NCI-H187 (cell line): ENCODE measurements around the gene KEL.

ENCODE experiments used
- DNase-seq, 2 experiments: peaks; one replicate each; lab custom pipeline; 2025; lab: John Stamatoyannopoulos, UW

KEL gene

DNA sequence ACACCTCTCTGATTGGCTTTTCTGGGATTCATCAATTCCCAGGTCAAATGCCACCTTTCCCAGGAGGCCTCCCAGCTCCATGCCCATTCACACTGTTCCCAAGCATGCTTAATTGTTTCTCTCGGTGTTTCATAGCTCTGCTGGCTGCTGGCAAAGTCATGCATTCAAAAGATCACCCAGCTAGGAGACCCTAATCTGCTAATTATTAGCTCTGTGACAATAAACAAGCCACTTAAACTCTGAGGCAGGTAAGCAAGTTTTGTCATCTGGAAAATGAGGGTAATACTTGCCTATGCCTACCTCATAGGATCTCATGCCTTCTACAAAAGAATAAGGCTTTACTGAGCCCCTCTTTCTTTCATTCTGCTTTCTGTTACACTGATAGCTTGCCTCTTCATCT, 828 bp upstream of the KEL start:
- no peak for DNase-seq

DNA sequence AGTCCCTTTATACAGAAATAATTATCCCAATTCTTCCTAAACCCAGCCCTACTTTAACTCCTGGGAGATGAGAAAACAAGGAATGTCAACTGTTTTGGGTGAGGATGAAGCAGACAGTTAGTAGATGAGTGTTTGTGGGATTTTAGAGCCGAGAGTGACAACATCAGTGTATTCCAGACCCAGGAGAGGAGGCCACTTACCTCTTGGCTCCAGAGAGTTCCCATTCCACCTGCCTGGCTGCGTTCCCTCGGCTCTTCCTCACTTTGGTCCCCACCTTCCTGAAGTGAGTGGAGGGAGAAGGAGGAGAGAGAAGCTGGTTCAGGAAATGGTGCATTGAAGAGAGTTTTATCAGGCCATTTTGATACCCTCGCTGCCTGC, 579 bp downstream of the KEL start:
- no peak for DNase-seq

DNA sequence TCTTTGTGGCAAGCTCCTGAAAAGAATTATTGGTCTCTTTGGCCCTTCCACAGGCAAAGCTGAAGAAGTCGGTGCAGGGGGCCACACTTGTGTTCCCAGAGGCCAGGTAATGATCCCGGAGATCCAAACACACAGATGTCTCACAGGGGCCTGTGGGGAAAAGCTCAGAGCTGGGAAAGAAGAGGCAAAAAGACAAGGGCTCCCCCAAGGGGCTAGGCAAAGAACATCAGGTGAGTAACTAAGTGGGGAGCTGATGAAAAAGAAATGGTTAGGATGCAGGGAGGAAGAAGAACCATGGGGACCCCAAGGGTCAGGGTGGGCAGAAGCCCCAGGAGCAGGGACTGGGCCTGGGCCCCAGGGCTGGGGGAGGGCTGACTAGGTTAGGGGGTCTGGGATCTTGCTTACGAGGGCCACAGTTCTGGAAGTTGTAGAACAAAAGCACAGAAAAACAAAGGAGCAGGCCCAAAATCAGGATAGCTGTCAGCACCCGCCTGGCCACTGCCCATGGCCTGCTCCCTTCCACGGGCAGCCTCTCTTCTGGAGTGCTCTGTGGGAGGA, 1.1 kb downstream of the KEL start:
- DNase-seq, result no peak

DNA sequence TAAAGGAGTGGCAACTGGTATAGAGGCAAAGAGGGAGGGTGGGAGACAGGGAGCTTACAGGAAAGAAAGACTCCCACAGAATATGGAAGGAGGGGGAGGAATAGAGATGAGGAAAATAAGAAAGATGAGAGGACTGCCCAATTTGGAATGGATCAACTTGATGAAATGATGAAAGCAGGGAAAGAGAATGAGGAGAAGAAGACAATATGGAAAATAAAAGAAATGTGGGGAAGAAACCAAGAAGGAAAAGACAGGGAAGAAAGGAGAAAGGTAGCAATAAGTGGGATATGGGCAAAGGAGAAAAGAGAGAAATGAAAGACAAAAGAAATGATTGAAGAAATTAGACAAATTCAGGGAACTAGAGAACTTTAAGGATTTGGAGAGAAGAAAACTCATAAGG, 3.0 kb downstream of the KEL start:
- no peak for DNase-seq

DNA sequence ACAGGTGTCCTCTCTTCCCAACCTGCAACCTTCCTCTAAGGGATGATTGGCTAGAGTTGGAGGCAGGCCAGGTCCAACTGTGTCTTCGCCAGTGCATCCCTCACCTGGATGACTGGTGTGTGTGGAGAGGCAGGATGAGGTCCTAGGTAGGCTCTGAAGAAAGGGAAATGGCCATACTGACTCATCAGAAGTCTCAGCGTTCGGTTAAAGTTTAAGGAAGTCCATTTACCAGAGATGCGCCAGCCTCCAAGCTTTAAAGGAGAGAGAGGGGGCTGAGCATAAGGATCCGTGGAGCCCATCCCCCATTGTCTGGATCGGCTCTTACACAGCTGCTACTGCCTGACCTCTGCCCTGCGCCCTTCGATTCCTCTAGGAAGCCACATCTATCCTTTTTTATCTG, 4.4 kb downstream of the KEL start:
- DNase-seq, result no peak

DNA sequence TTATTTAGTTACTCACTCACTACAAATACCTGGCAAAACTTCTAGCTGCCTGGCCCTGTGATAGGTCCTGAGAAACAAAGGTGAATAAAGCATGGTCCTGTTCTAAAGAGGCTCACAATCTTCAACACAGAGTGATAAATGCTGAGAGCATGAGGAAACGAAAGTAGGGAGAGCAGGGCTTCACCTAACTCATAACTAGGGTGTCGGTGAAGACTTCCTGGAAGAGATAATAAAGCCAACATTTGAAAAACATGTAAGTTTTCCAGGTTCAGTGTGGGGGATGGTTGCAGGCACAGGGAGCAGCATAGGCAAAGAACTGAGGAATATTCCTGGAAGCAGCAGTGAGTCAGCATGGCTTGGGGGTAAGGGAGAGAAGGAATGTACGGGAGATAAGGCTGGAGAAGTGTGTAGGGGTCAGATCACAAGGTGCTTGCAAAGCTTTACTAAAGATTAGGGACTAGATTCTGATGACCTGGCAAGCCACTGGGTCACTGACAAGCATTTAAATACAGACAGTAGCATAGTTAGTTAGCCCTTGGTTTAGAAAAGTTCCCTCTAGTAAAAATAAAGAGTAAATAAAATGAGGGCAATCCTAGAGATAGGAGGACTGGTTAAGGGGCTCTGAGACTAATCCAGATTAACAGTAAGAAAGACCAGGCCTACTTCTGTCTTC, 5.1 kb downstream of the KEL start:
- no peak for DNase-seq

DNA sequence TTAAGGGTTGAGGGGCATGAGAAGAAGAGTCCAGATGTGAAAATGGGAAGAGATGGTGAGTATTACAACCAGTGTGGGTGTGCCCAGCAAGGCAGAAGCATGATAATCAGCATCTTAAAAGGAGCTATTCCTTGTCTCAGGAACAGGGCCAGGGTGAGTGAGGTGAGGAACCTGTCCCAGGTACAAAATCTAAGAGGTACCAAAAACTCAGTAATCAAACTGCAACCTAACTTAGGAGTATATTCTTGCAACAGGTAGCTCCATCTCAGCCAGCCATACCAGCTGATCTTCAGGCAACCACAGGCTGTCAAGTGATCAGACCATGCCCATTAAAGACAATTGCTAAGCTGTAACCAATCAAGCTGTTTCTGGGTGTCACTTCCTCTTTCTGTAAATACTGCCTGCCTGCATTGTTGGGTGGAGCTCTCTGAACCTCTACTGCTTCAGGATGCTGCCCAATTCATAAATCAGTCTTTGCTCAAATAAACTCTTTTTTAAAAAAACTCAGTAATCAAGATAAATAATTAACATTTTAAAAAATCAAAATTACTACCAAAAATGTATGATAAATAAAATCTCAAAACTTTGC, 7.4 kb downstream of the KEL start:
- DNase-seq, result no peak

DNA sequence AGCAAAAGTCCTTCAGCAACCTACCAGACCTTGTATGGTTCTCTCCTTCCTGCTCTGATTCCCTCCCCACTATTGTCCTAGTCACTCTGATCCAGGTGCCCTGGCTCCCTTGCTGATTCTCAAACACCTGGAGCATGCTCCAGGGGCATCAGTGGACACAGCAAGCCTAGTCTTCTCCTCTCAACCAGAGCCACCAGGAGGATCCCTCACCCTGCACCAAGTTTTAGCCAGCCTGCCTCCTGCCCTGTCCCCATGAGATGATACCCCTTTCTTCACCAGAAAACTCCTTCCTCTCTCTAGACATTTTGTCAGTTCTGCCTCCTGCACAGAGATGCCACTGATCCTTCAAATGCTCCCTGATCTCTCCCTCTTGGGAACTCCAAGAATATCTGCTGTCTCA, 11.9 kb downstream of the KEL start:
- no peak for DNase-seq

DNA sequence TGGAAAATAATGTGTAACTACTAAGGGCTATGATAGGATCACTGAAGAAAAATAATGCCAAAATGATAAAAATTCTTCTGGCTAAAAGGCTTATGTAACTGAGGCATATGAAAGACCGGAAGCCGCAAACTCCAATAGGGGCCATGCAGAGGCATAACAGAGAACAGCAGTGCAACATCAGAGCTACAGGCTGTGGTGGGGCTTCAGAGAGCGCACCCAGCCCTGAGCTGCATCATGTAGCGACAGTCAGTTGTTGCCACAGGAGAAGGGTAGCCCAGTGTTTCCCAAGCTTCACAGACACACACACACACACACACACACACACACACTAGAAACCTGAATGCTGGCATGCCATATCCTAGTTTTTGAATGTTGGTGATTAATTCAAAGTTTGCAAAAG, 13.6 kb downstream of the KEL start:
- DNase-seq, result no peak

DNA sequence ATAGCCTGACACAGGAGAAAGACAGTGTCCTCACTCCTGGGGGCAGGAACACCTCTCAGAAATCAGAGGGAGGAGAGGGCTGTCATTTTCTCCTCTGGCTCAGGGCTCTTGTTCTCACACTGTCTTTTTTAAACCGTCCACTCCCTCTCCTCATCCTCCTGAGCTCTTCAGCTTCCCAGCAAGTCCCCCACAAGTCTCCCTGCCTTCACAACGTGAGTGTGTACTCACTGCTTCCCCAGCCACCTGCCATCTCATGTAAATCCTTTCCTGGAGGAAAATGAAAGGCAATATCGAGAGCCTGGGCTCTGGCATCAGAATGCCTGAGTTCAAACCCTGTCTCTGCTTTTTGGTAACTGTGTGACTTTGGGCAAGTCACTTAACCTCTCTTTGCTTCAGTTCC, 17.2 kb downstream of the KEL start:
- DNase-seq, result no peak

DNA sequence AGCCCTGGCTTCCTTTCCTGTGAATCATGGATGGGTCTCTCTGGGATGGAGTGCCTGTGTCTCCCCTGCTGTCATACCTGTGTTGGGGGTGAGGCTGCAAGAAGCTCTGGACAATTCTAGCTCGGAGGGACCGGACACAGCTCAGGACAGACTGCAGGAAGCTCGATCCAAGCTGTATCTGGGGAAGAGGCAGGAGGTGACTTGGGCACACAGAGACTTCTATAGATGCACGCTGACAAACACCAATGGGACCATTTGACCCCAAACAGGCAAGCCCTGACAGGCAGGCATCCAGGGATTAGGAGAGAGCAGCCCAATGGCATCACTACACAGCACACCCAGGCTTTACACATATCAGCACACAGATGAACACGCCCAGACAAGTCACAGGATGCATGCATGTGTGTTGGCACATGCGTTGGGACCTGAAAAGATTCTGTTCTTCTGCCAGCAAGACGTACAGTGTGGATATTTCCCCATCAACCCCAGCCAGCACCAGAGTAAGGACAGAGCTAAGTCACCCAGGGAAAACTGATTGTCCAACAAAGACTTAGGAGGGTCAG, 18.4 kb downstream of the KEL start:
- DNase-seq, result no peak

DNA sequence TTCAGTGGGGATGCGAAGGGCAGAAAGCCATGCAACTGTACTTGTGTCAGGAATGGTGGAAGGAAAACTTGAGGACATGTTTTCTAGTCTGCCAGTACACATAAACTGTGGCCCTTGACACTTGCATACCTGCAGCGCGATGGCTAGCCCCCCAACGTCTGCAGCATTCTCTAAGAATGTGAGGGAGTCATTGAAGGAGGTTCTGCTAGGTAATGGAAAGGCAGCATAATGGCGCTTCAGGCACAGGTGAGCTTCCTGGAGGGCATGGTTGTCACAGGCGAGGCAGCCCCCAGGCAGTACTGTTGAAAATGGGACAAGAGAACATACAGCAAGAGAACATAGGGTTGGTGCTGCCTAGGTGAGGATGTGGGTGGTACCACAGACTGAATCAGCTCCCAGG, 19.4 kb downstream of the KEL start:
- DNase-seq, result no peak

DNA sequence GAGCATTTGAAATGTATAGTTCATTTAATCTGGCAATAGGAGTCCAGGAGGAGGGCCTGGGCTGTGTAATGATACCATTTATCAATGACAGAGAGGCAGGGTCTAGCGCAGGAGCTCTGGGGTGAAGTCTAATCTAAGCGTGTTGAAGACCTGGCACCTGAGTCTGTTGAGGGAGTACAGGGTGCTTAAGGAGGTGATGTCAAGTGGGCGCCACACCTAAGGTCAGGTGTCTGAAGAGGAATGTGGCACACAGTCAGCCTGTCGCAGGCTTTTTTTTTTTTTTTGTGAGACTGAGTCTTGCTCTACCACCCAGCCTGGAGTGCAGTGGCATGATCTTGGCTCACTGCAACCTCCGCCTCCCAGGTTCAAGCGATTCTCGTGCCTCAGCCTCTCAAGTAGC, 20.6 kb downstream of the KEL start:
- DNase-seq, result no peak

DNA sequence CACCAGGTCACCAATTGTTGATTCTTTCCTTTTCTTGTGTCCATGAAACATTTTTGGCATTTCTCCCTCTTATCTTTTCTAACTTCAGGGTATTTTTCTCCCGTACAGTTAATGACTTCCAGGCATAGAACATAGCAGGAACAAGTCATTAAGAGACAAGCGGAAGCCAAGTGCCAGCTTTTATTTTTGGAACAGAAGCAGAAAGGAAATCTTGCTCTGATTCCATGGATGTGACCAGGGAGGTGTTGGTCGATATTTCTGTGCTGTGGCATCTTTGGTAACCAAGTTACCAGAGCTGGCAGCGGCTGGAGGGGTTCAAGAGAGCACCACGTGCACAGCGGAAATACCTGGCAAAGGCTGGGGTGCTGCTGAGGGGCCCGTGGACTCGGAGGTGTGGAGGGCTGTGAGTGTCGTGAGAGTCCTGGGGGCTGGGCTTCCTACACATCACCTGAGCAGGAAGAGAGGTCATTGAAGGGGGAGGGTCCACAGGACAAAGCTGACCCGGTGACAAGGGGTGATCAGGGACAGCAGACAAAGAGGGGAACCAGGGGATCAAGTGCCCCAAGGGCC, 21.1 kb downstream of the KEL start:
- no peak for DNase-seq

DNA sequence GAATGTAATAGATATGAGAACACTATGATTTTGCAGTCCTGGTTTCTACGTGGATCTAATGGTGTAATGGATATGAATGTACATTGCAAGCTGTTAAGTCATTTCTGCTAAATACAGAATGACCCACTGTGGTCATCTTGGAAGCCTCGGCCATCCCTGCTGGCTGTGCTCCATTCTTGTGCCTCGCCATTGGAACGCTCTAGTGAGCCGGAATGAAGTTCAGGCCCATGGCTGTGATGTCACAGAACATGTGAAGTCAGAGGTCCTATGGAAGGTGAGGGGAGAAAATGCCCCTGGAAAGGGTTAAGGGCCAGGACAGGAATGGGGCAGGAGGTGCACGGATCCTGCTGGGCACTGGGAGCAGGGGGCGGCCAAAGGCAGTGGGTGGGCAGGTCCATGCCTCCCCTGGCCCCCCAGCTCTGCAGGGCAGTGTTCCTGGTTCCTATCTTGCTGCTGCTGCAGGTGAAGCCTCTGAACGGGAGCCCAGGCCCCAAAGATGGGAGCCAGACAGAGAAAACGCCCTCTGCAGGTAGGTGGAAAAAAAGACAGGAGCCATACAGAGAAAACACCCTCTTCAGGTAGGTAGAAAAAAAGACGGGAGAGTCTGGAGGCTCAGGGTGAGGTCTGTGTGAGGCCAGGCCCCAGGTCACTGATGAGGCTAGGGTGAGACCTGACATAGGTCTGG, 22.8 kb downstream of the KEL start, which contains the start of gene LLCFC1:
Gene LLCFC1 (plus strand): TSS at position 259 of the 685 bp plus-strand sequence. CDS start 138 bp downstream, at position 397.
- DNase-seq, result no peak

DNA sequence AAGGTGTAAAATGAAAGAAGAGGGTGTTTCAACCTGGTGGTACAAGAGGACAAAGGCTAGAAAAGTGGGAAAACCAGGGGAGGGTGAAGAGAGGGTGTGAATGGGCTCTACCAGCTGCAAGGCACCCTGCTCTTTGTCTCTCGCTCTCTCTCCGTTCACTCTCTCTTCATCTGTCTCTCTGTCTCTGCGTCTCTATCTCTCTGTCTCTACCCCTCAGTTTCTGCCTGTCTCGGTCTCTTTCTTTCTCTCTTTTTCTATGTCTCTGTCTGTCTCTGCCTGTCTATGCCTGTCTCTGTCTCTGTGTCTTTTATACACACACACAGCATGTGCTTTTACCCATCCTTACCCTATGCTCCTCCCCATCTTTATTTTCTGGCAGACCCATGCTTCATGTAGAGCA, 23.6 kb downstream of the KEL start:
- no peak for DNase-seq

DNA sequence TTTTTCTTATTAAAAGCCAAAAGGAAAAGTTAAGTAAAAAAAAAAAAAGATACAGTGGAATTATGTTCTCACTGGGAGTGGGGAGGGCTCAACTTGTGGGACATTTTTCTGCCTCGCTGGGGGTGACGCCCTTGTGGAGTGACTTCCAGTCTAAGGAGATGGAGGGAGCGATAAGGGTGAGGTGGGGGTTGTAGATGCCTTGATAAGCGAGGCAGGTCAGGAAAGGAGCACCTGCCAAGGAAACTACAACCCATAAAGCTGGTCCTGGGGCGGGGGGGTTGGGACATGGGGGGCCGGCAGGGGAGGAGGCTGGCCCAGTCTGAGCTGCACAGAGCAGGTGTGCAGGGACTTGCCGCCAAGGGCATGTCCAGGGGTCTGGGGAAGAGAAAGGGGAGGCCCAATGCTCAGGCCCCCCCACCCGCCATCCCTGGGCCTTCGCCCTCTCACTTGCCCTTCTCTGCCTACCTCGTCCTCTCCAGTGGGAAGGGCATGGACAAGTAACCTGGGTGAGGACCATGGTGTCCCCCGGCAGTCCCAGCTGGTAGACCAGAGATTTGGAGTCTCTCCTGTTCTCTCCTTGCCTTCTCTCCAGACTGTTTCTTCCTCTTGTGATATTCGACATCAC, 26.1 kb downstream of the KEL start:
- DNase-seq, result no peak

DNA sequence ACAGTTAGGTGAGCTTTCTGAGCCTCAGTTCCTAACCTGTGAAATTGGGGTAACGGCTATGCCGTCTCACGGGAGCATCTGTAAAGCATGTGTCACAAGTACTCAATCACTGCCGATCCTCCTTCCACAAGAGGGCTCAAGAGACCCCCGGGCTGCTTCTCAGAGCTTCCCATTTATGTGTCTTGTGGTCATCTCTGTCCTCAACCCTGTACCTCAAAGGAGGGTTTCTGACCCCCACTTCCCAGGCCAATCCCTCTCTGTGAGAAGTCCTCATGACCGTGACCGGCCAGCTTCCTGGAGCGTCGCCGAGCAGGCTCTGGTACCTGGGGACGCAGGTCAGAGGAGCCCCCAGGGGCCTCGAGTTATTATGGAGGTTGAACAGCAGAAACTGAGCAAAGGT, 28.1 kb downstream of the KEL start:
- DNase-seq, result no peak

DNA sequence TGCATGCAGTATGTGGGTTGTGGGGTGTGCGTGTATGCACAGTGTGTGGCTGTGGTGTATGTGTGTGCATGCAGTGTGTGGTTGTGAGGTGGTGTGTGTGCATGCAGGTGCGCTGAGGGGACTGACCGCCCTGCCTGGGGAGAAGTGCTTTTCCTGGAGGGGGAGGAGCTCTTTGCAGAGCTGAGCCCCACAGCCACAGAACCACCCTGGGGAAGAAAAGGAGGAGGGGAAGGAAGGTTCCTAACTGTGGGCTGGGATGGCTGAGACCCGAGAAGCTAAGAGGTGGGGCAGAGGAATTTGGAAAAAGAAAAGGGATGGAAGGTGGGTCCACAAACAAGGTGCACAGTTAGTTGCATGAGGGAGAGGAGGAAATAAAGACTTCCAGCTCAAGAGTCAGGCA, 28.5 kb downstream of the KEL start, which contains the start of gene TRPV5:
Gene TRPV5 (minus strand): TSS at position 123 of the 400 bp plus-strand sequence. CDS start 287 bp downstream, outside the sequence.
- no peak for DNase-seq

DNA sequence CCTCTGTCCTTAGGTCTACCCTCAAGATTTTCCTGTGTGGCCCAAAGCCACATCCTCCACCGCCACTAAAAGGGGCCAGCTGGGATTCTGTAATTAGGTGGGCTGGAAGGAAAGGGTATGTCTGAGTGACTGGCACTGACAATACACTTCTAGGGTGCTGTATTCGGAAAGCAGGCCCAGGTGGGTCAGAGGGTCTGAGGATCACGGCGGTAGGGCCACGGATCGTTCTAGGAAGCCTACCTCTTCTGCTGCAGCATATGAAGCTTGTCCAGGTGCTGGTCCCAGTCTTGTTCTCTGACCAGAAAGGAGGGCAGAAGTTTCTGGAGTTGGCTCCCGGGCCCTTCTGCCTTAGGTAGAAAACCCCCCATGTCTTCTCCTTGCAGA, 29.1 kb downstream of the KEL start:
- DNase-seq, result no peak

DNA sequence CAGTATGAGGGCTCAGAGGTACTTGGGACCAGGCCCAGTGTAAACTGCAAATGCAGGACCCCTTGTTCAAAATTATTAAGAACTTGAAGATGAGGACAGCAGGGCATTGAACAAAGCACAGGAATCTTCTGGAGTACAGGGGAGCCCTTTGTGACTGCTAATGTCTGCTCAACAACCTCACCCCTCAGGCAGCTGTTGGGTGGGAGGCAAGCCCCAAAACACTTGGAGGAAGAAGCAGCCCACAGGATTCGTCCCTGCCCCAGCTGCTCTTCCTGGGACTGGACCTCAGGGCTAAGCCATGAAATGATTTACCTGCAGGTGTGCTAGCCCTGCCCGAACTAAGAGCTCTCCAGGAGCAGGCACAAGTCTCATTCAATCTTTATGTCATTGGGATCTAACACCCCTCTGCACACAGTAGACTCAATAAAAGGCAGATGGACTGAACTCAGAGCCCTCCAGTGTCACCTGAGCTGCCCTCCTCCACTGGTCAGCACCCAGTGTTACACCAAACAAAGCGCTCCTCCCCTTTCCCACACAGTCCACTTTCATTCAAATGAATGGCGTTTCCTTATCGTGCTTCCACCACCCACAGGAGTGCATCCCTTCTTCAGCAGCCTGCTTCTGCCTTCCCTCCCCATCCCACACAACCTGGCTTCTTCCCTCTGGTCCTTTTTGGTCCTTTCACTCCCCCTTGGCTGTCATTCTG, 29.6 kb downstream of the KEL start:
- no peak for DNase-seq
